HG03135 (cell line): Measurements from ENCODE around the gene OR10H5.
"Not testable (repeated sequence)": the region's sequence is repeated elsewhere in the genome, so short reads cannot be mapped to it uniquely, and the experiment has no call there.

Experiments used
- ATAC-seq: cut with Tn5 transposase; IDR thresholded peaks from one replicate; pipeline ENCODE4 v1.9.1; 2021; ENCODE audit warnings: mild to moderate bottlenecking, moderate library complexity; ENCODE audit not compliant: unreplicated experiment

Gene OR10H5

DNA sequence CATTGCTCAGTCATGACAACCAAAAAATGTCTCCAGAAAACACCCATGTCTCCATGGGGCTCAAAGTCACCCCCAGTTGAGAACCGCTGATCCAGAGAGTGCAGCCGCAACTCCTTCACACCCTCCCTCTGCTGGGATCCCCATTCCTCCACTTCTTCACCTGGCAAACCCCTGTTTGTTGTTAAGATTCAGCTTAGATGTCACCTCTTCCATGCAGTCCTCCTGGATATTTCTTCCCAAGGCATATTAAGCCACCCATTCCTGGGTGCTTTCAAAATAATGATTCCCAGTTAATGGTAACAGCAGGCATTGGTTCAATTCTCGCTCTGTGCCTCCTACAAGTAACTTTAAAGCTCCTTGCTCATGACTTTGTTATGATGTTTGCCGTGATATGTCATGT is 24.0 kb downstream of the OR10H5 start:
- ATAC-seq: no peak

DNA sequence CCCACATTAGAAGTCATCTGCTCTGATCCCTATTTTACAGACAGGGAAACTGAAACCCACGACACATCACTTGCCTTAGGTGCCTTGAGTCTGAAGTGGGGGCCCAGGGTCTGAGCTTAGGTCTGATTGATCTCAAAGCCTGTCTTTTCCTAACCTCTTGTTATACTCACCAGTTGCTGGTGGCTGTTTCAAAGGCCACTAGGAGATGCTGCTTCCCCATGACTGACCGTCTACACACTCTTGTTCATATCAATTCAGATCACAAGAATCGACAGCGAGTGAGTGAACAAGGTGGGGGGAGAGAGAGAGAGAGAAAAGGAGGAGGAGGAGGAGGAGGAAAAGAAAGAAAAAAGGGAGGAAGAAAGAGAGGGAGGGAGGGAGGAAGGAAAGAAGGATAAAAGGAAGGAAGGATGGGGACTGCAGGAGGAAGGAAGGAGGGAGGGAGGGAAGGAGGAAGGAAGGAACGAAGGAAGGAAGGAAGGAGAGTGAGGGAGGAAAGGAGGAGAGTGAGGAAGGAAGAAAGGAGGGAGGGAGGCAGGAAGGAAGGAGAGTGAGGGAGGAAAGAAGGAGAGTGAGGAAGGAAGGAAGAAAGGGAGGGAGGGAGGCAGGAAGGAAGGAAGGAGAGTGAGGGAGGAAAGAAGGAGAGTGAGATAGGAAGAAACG is 24.7 kb downstream of the OR10H5 start:
- no peak for ATAC-seq

DNA sequence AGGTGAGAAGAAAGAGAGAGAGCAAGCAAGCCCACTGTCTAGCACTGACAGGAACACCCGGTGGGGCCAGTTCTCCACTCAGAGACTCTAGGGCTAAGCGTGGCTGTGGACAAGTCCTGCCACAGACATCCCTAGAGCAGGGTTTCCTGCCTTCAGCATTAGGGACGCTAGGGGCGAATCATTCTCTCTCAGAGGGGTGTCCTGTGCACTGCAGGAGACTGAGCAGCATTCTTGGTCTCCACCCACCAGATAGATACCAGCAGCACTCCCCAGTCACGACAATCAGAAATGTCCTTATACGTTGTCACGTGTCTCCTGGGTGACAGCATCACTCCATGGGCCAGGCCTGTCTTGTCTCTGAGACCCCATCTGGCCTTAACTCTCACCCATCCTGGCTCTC is 26.5 kb downstream of the OR10H5 start:
- ATAC-seq: no peak

DNA sequence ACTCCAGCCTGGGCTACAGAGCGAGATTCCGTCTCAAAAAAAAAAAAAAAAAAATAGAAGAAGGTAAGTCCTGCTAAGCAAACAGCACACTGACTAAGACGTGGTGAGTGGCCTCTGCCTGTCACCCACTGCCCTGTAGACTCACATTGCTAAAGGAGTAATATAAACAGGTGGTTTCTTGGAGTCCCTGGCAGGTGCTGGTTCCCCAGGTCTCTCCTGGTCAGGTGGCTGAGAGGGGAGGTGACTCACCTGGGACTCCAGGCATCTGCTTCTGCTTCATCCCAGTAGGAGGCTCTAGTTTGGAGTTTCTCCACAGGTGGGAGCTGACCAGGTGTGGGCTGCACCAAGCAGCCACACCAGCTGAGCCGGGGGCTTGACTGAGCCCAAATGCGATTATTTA is 27.8 kb downstream of the OR10H5 start, which contains the start of gene OR10H1:
OR10H1 (minus strand) TSS at position 359 of the 400 bp plus-strand sequence. CDS start 7,627 bp downstream, outside the sequence.
- ATAC-seq: no peak

DNA sequence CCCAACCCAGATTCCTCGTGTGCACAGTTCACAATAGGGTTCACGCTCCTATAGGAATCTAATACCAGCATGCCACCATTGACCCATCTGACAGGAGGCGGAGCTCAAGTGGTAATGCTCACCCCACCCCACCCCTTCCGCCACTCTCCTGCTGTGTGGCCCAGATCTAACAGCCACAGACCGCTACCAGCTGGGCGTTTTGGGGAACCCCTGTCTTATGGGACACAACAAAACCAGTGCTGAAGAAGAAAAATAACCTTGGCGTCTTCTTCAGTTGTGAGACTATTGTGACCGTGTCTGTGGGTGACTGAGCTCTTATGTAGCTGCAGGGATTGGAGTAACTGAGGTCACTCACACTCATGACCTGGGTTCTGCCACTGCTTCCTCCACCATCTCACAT is 33.2 kb downstream of the OR10H5 start:
- ATAC-seq: no peak

DNA sequence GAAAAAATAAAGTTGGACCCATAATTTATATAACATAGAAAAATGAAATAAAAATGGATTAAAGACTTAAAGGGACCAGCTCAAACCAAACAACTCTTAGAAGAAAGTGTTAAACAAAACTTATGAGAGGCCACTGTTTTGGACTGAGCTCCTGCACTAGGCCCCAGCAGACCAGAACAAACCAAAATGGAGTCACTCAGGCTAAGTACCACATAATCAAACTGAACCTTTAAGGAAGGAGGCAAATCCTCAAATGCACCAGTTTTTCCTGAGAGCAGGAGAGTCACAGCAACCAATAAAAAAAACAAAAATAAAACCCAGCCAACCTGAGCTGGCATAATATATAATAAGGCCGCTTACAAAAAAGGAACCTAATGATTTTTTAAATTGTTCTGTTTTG is 38.3 kb downstream of the OR10H5 start:
- ATAC-seq: no peak

DNA sequence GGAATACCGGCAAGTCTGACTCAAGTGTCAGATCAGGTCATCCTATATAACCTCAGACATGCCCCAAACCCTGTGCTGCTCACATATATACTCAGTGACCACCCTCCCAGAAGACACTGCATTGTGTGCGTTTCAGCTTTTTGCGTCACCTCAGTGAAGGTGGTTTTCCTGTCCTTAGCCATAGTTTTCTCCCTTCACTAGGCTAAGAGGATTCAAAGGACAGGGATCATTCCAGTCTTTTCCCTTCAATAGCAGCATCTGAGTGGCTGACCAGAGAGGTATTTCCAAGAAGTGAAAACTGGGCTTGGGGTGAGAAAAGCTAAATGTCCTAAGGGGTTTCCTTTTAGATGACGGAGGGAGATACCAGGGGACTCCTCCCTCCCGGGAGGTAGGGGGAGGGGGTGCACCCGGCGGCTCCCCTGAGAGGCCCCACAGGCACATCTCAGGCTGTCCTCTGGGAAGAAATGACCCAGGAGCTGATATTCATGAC is 40.7 kb downstream of the OR10H5 start:
- no peak for ATAC-seq

DNA sequence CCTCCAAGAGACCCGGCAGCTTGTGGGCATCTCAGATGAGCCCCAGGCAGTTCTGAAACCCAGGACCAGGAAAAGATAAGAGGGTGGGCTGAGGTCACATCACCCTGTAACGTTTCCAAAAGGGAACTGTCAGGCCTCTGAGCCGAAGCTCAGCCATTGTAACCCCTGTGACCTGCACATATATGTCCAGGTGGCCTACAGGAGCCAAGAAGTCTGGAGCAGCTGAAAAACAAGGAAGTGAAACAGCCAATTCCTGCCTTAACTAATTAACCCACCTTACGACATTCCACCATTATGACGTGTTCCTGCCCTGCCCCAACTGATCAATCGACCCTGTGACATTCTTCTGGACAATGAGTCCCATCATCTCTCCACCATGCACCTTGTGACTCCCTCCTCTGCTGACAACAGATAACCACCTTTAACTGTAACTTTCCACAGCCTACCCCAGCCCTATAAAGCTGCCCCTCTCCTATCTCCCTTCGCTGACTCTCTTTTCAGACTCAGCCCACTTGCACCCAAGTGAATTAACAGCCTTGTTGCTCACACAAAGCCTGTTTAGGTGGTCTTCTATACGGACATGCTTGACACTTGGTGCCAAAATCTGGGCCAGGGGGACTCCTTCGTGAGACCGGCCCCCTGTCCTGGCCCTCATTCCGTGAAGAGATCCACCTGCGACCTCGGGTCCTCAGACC is 41.3 kb downstream of the OR10H5 start:
- not testable (repeated sequence) for ATAC-seq

DNA sequence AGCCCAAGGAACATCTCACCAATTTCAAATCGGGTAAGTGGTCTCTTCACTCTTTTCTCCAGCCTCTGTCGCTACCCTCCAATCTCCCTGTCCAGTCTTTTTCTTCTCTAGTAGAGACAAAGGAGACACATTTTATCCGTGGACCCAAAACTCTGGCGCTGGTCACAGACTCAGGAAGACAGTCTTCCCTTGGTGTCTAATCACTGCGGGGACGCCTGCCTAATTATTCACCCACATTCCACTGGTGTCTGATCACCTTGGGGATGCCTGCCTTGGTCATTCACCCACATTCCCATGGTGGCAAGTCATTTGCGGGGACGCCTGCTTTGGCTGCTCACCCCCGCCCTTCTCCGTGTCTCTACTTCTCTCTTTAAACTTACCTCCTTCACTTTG is 41.8 kb downstream of the OR10H5 start:
- no peak for ATAC-seq

DNA sequence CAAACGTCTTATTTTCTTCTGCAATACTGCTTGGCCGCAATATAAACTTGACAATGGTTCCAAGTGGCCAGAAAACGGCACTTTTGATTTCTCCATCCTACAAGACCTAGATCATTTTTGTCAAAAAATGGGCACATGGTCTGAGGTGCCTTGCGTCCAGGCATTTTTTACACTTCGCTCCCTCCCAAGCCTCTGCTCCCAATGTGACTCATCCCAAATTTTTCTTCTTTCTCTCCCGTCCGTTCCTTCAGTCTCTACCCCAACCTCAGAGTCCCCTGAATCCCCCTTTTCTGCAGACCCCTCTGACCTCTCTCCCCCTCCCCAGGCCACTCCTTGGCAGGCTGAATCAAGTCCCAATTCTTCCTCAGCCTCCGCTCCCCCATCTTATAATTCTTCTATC is 42.3 kb downstream of the OR10H5 start:
- ATAC-seq: no peak

DNA sequence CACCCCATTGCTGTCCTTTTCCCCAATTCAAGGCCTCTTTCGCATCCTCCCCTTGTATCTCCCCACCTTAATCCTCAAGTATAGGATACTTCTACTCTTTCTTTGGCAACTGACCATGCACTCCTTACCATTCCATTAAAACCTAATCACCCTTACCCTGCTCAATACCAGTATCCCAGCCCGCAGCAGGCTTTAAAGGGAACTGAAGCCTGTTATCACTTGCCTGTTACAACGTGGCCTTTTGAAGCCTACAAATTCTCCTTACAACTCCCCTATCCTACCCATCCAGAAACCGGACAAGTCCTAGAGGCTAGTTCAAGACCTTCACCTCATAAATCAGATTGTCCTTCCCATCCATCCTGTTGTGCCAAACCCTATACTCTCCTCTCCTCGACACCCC is 44.2 kb downstream of the OR10H5 start:
- ATAC-seq: no peak

DNA sequence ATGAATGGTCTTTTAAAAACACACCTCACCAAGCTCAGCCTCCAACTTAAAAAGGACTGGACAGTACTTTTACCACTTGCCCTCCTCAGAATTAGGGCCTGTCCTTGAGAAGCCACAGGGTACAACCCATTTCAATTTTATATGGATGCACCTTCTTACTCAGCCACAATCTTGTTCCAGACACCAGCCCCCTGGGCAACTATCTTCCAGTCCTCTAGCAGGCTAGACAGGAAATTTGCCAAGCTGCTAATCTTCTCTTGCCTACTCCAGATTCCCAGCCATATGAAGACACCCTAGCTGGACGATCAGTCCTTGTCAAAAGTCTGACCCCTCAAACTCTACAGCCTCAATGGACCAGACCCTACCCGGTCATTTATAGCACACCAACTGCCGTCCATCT is 46.8 kb downstream of the OR10H5 start:
- ATAC-seq: not testable (repeated sequence)

DNA sequence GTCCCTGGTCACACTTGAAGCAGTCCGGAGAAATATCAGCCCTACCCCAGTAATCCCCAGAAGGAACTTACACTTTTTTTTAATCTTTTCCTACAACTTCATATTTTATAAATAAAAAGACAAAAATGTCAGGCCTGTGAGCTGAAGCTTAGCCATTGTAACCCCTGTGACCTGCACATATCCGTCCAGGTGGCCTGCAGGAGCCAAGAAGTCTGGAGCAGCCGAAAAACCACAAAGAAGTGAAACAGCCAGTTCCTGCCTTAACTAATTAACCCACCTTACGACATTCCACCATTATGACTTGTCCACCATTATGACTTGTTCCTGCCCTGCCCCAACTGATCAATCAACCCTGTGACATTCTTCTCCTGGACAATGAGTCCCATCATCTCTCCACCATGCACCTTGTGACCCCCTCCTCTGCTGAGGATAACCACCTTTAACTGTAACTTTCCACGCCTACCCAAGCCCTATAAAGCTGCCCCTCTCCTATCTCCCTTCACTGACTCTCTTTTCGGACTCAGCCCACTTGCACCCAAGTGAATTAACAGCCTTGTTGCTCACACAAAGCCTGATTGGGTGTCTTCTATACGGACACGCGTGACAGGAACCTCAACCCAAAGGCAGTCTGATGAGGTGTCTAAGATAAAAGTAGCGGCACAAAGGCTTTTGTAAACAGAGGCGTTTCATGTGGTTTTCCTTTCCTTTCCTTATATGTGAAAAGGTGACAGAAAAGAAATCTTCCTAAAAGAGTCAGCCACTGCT is 48.3 kb downstream of the OR10H5 start:
- ATAC-seq: not testable (repeated sequence)

DNA sequence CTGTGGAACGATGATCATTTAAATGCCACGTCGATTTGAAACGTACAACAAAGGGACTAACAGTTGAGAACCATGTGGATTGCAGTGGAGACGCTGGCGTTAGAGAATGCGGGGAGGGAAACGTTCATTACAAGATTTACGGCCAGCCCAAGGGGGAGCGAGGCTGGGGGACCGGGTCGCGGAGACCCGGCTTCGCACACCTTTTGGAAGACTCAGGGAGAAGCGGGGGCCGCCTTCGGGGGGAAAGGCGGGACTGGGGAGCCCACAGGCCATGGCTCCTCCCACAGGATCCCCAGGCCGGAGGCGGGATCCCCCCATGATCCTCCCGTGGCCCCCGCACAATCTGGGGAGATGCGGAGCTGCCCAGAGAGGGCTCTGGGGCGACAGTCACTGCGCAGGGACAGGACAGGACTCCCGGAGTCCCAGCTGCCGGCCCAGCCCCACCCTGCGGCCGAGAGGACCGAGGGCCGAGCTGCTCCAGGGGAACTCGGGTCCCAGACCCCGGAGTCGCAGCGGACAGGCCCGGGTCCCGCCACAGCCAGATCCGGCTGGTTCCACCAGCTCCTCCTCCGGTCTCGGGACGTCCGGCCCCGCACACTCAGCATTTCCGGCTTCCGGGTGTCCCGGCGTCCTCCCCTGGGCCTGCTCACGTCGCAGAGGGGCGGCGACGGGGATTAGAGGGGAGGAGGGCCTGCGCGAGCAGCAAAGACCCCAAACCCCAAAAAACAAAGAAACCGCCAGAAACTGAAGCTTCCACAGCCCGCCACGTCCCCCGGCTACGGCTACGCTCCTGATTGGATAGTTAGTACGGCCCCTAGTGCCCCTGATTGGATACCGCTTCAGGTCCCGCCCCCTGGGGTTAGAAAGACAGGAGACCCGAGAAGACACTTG is 49.1 kb downstream of the OR10H5 start:
- peak; percentile 97 for ATAC-seq

DNA sequence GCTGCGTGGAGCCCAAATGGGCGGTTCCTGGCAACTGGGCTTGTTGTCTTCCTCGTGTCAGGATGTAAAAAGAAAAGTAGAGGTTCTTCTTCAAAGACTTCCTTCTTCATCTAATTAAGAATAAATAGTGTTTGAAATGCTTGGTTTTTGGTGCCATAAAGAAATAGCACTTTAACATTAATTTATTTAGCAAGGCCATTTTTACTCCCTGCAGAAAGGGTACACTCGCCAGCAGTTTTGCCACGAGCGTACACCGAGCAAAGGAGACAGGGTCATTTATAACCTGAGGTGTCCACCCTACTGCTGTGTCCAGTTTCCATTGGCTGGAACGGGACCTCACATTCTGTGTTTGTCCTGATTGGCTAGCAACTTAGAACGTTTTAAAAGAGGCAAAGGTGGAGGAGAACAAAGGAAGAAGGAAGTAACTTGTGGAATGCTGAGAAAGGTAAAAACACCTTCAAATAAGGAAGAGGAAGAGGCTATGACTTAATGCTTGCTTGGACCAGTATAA is 49.8 kb downstream of the OR10H5 start:
- no peak for ATAC-seq

DNA sequence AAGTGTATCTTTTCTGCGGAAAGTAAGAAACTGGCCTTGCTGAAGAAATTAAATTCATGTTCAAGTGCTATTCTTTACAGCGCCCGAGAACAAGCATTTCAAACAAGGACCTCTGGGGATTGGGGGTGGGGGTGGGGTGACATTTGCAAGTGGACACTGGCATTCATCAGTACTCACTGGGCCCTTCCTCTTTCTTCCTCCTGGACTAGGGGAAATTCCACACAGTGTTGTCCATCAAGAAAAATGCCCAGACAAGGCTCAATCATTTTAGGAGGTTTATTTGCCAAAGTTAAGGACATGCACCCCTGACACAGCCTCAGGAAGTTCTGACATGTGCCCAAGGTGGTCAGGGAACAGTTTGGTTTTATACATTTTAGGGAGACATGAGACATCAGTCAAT is 50.9 kb downstream of the OR10H5 start:
- no peak for ATAC-seq

DNA sequence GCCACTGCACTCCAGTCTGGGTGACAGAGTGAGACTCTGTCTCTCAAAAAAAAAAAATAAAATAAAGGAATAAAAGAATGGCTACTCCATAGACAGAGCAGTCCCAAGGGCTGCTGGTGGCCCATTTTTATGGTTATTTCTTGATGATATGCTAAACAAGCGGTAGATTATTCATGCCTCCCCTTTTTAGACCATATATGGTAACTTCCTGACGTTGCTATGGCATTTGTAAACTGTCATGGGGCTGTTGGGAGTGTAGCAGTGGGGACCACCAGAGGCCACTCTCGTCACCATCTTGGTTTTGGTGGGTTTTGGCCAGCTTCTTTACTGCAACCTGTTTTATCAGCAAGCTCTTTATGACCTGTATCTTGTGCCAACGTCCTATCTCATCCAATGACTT is 52.4 kb downstream of the OR10H5 start:
- not testable (repeated sequence) for ATAC-seq

DNA sequence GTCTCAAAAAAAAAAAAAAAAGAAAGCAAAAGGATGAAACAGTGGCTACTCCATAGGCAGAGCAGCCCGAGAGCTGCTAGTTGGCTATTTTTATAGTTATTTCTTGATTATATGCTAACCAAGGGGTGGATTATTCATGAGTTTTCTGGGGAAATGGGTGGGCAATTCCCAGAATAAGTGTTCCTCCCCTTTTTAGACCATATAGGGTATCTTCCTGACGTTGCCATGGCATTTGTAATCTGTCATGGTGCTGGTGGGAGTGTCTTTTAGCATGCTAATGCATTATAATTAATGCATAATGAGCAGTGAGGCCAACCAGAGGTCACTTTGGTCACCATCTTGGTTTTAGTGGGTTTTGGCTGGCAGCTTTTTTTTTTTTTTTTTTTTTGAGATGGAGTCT is 53.4 kb downstream of the OR10H5 start:
- ATAC-seq: no peak

DNA sequence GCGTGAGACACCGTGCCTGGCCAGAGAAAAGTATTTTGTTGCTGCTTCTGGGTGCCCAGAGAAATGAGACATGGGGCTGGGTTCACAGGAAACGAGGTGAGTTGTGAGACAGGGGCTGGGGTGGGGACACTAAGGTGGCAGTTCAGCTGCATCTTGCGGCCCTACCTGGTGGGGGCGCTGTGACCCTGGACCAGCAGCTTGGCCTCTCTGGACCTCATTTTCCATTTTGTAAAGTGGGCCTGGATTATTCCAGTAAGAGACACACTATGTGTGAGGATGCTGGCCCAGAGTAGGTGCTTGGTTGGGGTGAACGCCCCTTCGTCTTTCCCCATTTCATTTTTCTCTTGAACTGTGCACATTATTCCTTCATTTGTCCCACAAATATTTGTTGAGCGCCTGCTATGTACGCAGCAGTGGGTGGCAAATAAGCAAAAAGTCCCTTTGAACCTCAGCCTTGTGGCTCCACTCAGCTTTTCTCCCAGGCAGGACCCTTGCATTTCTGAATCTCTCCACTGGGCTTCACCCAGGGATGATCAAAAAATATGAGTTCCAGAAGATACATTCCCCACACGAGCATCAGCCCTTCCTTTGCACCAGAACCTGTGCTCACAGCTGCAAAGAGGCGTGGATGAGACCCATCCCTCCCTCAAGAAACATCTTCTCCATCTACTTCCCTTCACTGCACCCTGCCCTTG is 54.6 kb downstream of the OR10H5 start:
- no peak for ATAC-seq
